CD14-positive monocyte (primary cell): ENCODE measurements around the gene PKHD1. TPM values are rescaled to one million over a fixed set of nuclear protein-coding genes. Genes with fewer than 3 reads are reported as not detected.
"Not testable (repeated sequence)": the region's sequence is repeated elsewhere in the genome, so short reads cannot be mapped to it uniquely, and the experiment has no call there.

Experiments
- DNase-seq, 3 donors: peaks; one replicate each; pipeline ENCODE4 v3.0.0-alpha.2; 2011 to 2022
- H2AFZ ChIP-seq: 2 replicates; pipeline ENCODE4 v1.6.0; 2012; ENCODE audit warnings: mild to moderate bottlenecking, low read depth, low read length, inconsistent platforms; ENCODE audit not compliant: insufficient read depth, poor library complexity, severe bottlenecking
- H3K27ac ChIP-seq, 2 donors: 1 replicate in 1 of 2; 2 replicates in 1 of 2; pipeline ENCODE4 v1.5.1; 2012 to 2013; ENCODE audit warnings: low read length in 2 of 2, control low read depth in 1 of 2, inconsistent platforms in 1 of 2, low read depth in 1 of 2, mild to moderate bottlenecking in 1 of 2
- H3K27me3 ChIP-seq, 2 donors: one replicate each; pipeline versions ENCODE4 v1.6.0 to v1.6.1; 2011 to 2013; ENCODE audit warnings: low read length in 2 of 2; ENCODE audit not compliant: control insufficient read depth in 2 of 2, insufficient read depth in 2 of 2
- H3K36me3 ChIP-seq, 2 donors: replicated peaks in 1 of 2; 1 replicate in 1 of 2; 2 replicates in 1 of 2; pipeline versions ENCODE4 v1.5.1 to v1.6.1; 2012 to 2013; ENCODE audit warnings: low read length in 2 of 2, control low read depth in 1 of 2, inconsistent platforms in 1 of 2, mild to moderate bottlenecking in 1 of 2; ENCODE audit not compliant: insufficient read depth in 2 of 2, control insufficient read depth in 1 of 2
- H3K4me1 ChIP-seq, 2 donors: 1 replicate in 1 of 2; 2 replicates in 1 of 2; pipeline versions ENCODE4 v1.5.1 to v1.6.1; 2012 to 2013; ENCODE audit warnings: low read length in 2 of 2, control low read depth in 1 of 2, inconsistent platforms in 1 of 2, mild to moderate bottlenecking in 1 of 2, moderate library complexity in 1 of 2; ENCODE audit not compliant: insufficient read depth in 2 of 2, control insufficient read depth in 1 of 2
- H3K4me2 ChIP-seq: replicated peaks from 2 replicates; pipeline ENCODE3; 2012; ENCODE audit warnings: low read length, moderate library complexity, mild to moderate bottlenecking; ENCODE audit not compliant: poor library complexity, severe bottlenecking; ENCODE audit errors: extremely low read depth
- H3K4me3 ChIP-seq, 3 experiments: fragments of 200-600 bp in 1 of 3; sonication (generic) in 1 of 3; replicated peaks in 1 of 3; 1 replicate in 2 of 3; 2 replicates in 1 of 3; pipeline ENCODE4 v1.5.1; 2011 to 2013; ENCODE audit warnings: low read length in 3 of 3, mild to moderate bottlenecking in 3 of 3, control low read depth in 2 of 3, low read depth in 2 of 3, inconsistent platforms in 1 of 3, moderate library complexity in 1 of 3
- H3K79me2 ChIP-seq: 2 replicates; pipeline ENCODE4 v1.6.0; 2012; ENCODE audit warnings: mild to moderate bottlenecking, control low read depth, inconsistent platforms, low read length, moderate library complexity; ENCODE audit not compliant: insufficient read depth
- H3K9ac ChIP-seq: 2 replicates; pipeline ENCODE4 v1.6.0; 2017; ENCODE audit warnings: low read length, mild to moderate bottlenecking; ENCODE audit not compliant: insufficient read depth, poor library complexity, severe bottlenecking
- H3K9me3 ChIP-seq, 2 donors: replicated peaks in 1 of 2; 1 replicate in 1 of 2; 2 replicates in 1 of 2; pipeline versions ENCODE4 v1.5.1 to v1.6.1; 2012 to 2013; ENCODE audit warnings: low read length in 2 of 2, control low read depth in 1 of 2; ENCODE audit not compliant: control insufficient read depth in 1 of 2, insufficient read depth in 1 of 2
- H4K20me1 ChIP-seq: 2 replicates; pipeline ENCODE4 v1.6.0; 2012; ENCODE audit warnings: mild to moderate bottlenecking, low read length, control low read depth, moderate library complexity; ENCODE audit not compliant: insufficient read depth
- H3K27ac Mint-ChIP-seq, 7 donors: one replicate each; pipeline ENCODE4 v1.8.0; 2020; ENCODE audit warnings: mild to moderate bottlenecking in 7 of 7, mixed read lengths in 7 of 7, moderate library complexity in 6 of 7, inconsistent platforms in 2 of 7
- H3K27me3 Mint-ChIP-seq, 3 donors: one replicate each; pipeline ENCODE4 v1.8.0; 2021 to 2022; ENCODE audit warnings: low read depth in 3 of 3, mild to moderate bottlenecking in 3 of 3, mixed read lengths in 3 of 3, moderate library complexity in 3 of 3, inconsistent platforms in 1 of 3
- H3K36me3 Mint-ChIP-seq, 2 donors: one replicate each; pipeline ENCODE4 v1.8.0; 2020; ENCODE audit warnings: mixed read lengths in 2 of 2, inconsistent platforms in 1 of 2, mild to moderate bottlenecking in 1 of 2
- H3K4me1 Mint-ChIP-seq: one replicate; pipeline ENCODE4 v1.8.0; 2020; ENCODE audit warnings: mild to moderate bottlenecking, mixed read lengths
- H3K4me3 Mint-ChIP-seq, 2 donors: one replicate each; pipeline ENCODE4 v1.8.0; 2020; ENCODE audit warnings: mild to moderate bottlenecking in 2 of 2, mixed read lengths in 2 of 2, moderate library complexity in 1 of 2
- H3K9me3 Mint-ChIP-seq, 7 donors: one replicate each; pipeline ENCODE4 v1.8.0; 2020 to 2022; ENCODE audit warnings: mixed read lengths in 7 of 7, mild to moderate bottlenecking in 6 of 7, moderate library complexity in 6 of 7, inconsistent platforms in 2 of 7
- WGBS: methylation state at CpG from one replicate; pipeline ENCODE4 v1.1.5; 2013; ENCODE audit warnings: missing lambda C conversion rate; ENCODE audit not compliant: insufficient coverage; 5-methylcytosine and 5-hydroxymethylcytosine counted together
- intact Hi-C, 2 donors: fragments of 100-400 bp; cut with micrococcal nuclease; formaldehyde crosslinking; loops; one replicate each; pipeline versions ENCODE4 v1.15.0 to v1.15.1; 2023
- polyA plus RNA-seq, 3 donors: library from polyadenylated mRNA; depleted of rRNA in 1 of 3; unstranded in 2 of 3; stranded (reverse) in 1 of 3; fragments of 300-500 nt in 2 of 3; fragments of >200 nt in 1 of 3; fragmentation: Illumina TruSeq in 2 of 3; gene quantifications; 1 replicate in 2 of 3; 2 replicates in 1 of 3; pipeline ENCODE4 v1.2.3, GENCODE V29; 2012 to 2021
- TF ChIP-seq, protein P1 (sequence below): fragments of 200-600 bp; IDR thresholded peaks from one replicate; pipeline ENCODE4 v1.8.0; 2022; ENCODE audit warnings: antibody characterized with exemption, mild to moderate bottlenecking

PKHD1 gene
- polyA plus RNA-seq, 3 donors, result not detected

DNA sequence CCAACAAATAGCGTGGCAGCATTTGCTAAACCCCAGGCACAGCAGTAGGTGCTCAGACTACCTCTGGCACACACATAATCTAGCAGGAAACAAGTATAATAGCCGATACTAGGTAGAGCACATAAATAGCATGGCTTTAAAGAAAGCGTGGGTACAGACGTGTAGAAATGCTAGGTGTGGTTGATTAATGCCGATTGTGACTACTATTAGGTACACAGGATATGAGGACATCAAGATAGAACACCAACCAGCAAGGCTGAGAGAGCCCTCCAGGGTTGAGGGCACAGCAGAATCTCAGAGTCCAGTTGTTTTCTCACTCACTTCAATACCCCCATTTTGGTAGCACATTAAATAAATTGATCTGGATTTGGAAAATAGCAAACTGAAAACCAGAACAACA is 100.5 kb downstream of the PKHD1 start:
- H3K36me3 Mint-ChIP-seq, result no peaks in the 10 kb centered on the region
- H3K9ac ChIP-seq, result no peak overlapping the region
- peaks cover 4 to 13% (median 8%) of the 10 kb centered on the region in 7 donors for H3K9me3 Mint-ChIP-seq
- H2AFZ ChIP-seq, result no peak overlapping the region
- H3K27me3 ChIP-seq, result no peaks in the 10 kb centered on the region
- no peaks in the 10 kb centered on the region for H3K4me1 ChIP-seq
- peaks cover 0 to 5% (median 0%) of the 10 kb centered on the region in 3 donors for H3K27me3 Mint-ChIP-seq
- no peaks in the 10 kb centered on the region for H3K4me1 Mint-ChIP-seq
- H3K36me3 ChIP-seq, result no peaks in the 10 kb centered on the region
- no peak for DNase-seq
- TF ChIP-seq, protein P1, sequence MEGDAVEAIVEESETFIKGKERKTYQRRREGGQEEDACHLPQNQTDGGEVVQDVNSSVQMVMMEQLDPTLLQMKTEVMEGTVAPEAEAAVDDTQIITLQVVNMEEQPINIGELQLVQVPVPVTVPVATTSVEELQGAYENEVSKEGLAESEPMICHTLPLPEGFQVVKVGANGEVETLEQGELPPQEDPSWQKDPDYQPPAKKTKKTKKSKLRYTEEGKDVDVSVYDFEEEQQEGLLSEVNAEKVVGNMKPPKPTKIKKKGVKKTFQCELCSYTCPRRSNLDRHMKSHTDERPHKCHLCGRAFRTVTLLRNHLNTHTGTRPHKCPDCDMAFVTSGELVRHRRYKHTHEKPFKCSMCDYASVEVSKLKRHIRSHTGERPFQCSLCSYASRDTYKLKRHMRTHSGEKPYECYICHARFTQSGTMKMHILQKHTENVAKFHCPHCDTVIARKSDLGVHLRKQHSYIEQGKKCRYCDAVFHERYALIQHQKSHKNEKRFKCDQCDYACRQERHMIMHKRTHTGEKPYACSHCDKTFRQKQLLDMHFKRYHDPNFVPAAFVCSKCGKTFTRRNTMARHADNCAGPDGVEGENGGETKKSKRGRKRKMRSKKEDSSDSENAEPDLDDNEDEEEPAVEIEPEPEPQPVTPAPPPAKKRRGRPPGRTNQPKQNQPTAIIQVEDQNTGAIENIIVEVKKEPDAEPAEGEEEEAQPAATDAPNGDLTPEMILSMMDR, result no peak
- H3K4me2 ChIP-seq, result no peak overlapping the region
- H3K79me2 ChIP-seq, result no peaks in the 10 kb centered on the region
- 83% methylated on average over 1 of the region's 5 CpGs for WGBS
- H3K9me3 ChIP-seq, result peaks cover 3 to 5% of the 10 kb centered on the region in 2 donors
- intact Hi-C loops, result no loop called here
- H3K27ac Mint-ChIP-seq, result no peak overlapping the region
- no peak overlapping the region for H3K27ac ChIP-seq
- no peak overlapping the region for H3K4me3 ChIP-seq
- H4K20me1 ChIP-seq, result no peaks in the 10 kb centered on the region
- H3K4me3 Mint-ChIP-seq, result no peak overlapping the region

DNA sequence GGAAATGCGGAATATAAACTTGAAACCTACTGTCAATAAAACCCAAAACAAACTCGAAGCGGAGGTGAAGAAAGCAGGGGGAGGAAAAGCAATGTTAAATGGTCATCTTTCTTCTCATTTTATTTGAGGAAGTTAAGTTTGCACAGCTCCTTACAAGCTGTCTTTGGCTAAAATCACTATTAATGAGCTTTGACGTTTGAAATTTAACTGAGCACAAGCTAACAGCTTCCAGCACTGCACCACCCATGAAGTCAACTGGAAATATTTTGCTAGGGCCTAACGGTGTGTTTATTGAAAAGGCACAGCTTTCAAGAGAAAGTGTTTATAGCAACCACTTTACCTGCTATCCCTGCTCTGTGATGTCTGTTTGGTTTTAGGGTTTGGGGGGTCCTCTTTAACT is 103.8 kb downstream of the PKHD1 start:
- H3K27ac ChIP-seq, result no peak overlapping the region

DNA sequence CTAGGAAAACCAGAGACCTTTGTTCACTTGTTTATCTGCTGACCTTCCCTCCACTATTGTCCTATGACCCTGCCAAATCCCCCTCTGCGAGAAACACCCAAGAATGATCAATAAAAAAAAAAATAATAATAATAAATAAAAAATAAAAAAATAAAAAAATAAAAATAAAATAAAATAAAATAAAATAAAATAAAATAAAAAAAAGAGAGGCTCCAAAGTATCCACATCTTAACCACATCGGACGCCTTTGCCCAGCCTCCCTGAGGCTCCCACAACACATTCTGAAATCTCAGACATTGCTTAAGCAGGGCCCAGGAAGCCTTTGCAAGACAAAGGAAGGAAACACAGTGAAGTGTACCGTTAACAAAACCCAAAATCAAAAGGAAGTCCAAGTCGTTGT is 104.7 kb downstream of the PKHD1 start:
- intact Hi-C loops, result not testable (repeated sequence)

More for the DNA sequence above, 103.8 kb downstream of the PKHD1 start:
- Histone ChIP-seq H2AFZ (no peak overlapping the region), H3K9me3 (no peaks in the 10 kb centered on the region), H4K20me1 (no peaks in the 10 kb centered on the region), H3K36me3 (no peaks in the 10 kb centered on the region), H3K79me2 (no peaks in the 10 kb centered on the region), H3K4me1 (no peaks in the 10 kb centered on the region), H3K27me3 (no peaks in the 10 kb centered on the region), H3K4me3 (no peak overlapping the region), H3K9ac (no peak overlapping the region), H3K4me2 (no peak overlapping the region)
- DNase-seq, result no peak
- Mint-ChIP-seq H3K4me1 (no peaks in the 10 kb centered on the region), H3K27me3 (peaks cover 0 to 3% (median 0%) of the 10 kb centered on the region in 3 donors), H3K4me3 (no peak overlapping the region), H3K36me3 (no peaks in the 10 kb centered on the region), H3K27ac (no peak overlapping the region), H3K9me3 (peaks cover 0 to 4% (median 0%) of the 10 kb centered on the region in 7 donors)
- WGBS, result no CpG with 5 or more reads among the region's 5 CpGs
- TF ChIP-seq, protein P1, result no peak
- intact Hi-C loops, result no loop called here

More for the DNA sequence above, 104.7 kb downstream of the PKHD1 start:
- H3K27me3 Mint-ChIP-seq, H3K4me1 Mint-ChIP-seq, H3K4me2 ChIP-seq, H3K79me2 ChIP-seq, H3K36me3 Mint-ChIP-seq, H4K20me1 ChIP-seq, H3K27ac ChIP-seq, H3K27me3 ChIP-seq, H3K9me3 Mint-ChIP-seq, H3K36me3 ChIP-seq, H3K9ac ChIP-seq, H3K9me3 ChIP-seq, H3K4me3 Mint-ChIP-seq, H3K4me3 ChIP-seq, DNase-seq, H3K4me1 ChIP-seq, H2AFZ ChIP-seq, H3K27ac Mint-ChIP-seq: not testable (repeated sequence)
- 92% methylated on average over 2 of the region's 5 CpGs for WGBS
